Measurements from ENCODE around the gene PCNA. TPM values are rescaled to one million over a fixed set of nuclear protein-coding genes. Genes with fewer than 3 reads are reported as not detected.
A peak's percentile ranks its signal among the peaks of the same experiment; 100 is the strongest.
"Not testable (repeated sequence)": the region's sequence is repeated elsewhere in the genome, so short reads cannot be mapped to it uniquely, and the experiment has no call there.

Gene PCNA
- polyA plus RNA-seq, 3 donors from 2014 or later: 63.3 to 86.5 (median 76.4) TPM

DNA sequence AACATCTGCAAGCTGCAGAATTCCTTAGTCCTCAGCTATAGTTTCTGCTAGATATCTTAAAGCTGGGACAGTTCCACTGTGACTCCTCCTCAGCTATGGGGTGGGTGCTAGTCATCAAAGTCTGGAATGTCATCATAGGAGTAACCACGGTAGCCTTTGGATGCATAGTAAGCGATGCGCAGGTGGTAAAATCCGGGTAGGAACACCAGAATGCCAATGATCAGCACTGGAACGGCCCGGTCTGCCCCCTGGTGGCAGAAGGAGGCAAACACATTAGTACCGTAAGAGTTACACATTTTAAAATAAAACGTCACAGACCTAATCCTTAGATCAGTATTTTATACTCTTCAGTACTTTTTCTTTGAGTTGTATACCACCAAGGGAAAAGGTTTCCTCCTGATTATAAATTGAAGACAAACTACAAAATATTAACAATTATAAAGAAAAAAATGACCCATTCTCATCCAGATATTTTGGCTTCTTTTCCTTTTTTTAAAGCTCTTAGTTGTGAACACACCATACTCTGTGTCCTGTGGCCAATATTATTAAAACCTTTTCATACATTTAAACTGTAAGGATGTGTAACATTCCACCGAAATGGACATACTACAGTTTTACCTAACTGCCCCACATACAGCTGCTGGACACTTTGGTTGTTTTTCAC lies 18.9 kb downstream of the PCNA start:
- Mint-ChIP-seq H3K9me3 (no peaks in the 10 kb centered on the region), H3K4me3 (peak overlapping the region in 1 of 5 donors; percentile 40), H3K36me3 (peaks cover 27 to 55% (median 38%) of the 10 kb centered on the region in 3 donors), H3K4me1 (peaks cover 6 to 18% of the 10 kb centered on the region in 2 donors), H3K27me3 (ENCODE audit: low read depth in 3 of 3) (no peaks in the 10 kb centered on the region), H3K27ac (peak overlapping the region; percentile 1 to 79 (median 58))
- peak; percentile 64 to 71 (median 67) for DNase-seq

DNA sequence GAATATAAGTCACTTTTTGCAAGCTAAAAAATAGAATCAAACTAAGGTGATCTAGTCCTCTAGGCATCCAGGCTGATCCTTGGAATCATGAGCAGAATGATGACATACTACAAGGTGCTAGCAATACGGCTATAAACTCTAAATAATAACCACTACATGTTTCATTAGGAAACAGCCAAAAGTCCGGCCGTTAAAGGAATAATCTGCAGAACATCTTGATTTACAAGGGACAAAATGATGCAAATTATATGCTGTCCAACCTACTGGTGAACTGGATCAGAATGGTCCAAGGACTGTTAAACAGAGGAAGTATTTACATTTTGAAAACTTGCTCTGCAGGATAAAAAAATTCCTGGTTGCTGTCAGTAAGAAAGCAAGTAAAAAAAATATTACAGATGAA lies 19.8 kb downstream of the PCNA start:
- H3K27ac Mint-ChIP-seq; H3K27me3 Mint-ChIP-seq (ENCODE audit: low read depth in 3 of 3); H3K9me3 Mint-ChIP-seq; H3K4me3 Mint-ChIP-seq; DNase-seq: not testable (repeated sequence)
- peaks cover 6 to 18% of the 10 kb centered on the region in 2 donors for H3K4me1 Mint-ChIP-seq
- H3K36me3 Mint-ChIP-seq: peaks cover 27 to 60% (median 43%) of the 10 kb centered on the region in 3 donors

DNA sequence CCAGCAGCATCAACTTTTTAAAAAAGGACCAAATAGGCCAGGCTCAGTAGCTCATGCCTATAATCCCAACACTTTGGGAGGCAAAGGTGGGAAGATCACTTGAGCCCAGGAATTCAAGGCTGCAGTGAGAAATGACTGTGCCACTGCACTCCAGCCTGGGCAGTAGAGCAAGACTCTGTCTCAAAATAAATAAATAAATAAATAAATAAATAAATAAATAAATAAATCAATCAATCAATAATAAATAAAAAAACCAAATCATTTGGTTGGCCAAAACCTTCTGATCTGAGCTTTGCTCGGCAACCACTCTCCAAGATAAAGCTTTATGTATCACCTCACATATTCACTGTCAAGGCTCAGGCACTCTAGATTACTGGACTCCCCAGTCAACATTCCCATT lies 20.7 kb downstream of the PCNA start:
- H3K4me3 Mint-ChIP-seq, DNase-seq: not testable (repeated sequence)
- peak overlapping the region in 2 of 6 donors; percentile 57 to 75 for H3K27ac Mint-ChIP-seq

DNA sequence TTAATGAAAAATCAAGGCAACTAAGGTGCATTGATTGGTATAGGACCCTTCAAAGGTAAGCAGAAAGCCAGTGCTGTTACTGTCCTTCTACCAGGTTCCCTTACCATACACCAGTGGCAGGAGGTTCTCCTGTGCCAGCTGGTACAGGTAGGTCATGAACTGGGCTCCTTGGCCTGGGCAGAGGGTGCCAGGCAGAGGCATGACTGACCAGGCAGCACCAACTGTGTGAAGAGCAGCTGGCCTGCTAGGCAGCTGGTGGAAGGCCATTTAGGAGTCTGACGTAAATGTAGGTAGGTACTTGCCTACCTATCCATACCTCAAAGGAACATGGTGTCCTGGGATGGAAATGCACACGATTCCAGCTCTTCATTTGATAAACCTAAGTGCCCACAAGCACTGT lies 23.3 kb downstream of the PCNA start:
- Mint-ChIP-seq H3K36me3 (peaks cover 17 to 36% (median 34%) of the 10 kb centered on the region in 3 donors), H3K4me3 (no peak overlapping the region), H3K9me3 (no peaks in the 10 kb centered on the region), H3K27me3 (ENCODE audit: low read depth in 3 of 3) (no peaks in the 10 kb centered on the region), H3K4me1 (peaks cover 7 to 11% of the 10 kb centered on the region in 2 donors), H3K27ac (peak overlapping the region in 4 of 6 donors; percentile 26 to 71 (median 53))
- no peak for DNase-seq

More for the DNA sequence above, 20.7 kb downstream of the PCNA start:
- H3K9me3 Mint-ChIP-seq; H3K27me3 Mint-ChIP-seq (ENCODE audit: low read depth in 3 of 3): not testable (repeated sequence)
- H3K36me3 Mint-ChIP-seq: peaks cover 21 to 53% (median 37%) of the 10 kb centered on the region in 3 donors
- H3K4me1 Mint-ChIP-seq: peaks cover 6 to 18% of the 10 kb centered on the region in 2 donors

DNA sequence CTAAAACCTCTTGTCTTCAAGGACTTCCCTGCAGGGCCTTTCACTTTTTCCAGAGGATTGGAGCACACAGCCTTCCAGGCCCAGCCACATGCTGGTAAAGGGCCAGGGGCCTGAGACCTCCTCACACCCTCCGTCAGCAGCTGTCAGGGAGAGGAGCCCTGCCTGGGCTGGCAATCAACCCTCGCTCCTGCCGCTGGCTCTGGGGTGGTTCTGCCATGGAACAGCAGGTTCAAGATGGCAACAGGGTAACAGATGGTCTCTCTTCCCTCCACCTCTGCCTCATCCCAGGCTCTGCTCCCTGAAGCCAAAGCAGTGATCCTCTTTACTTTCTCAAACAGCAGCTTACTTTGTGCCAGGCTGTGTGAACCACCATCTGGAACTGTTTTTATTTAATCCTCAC lies 23.8 kb downstream of the PCNA start:
- peak overlapping the region in 4 of 6 donors; percentile 19 to 63 (median 44) for H3K27ac Mint-ChIP-seq
- no peaks in the 10 kb centered on the region for H3K27me3 Mint-ChIP-seq (ENCODE audit: low read depth in 3 of 3)
- H3K9me3 Mint-ChIP-seq: no peaks in the 10 kb centered on the region
- no peak overlapping the region for H3K4me3 Mint-ChIP-seq
- DNase-seq: no peak
- H3K4me1 Mint-ChIP-seq: peaks cover 5 to 6% of the 10 kb centered on the region in 2 donors
- peaks cover 17 to 36% (median 34%) of the 10 kb centered on the region in 3 donors for H3K36me3 Mint-ChIP-seq

DNA sequence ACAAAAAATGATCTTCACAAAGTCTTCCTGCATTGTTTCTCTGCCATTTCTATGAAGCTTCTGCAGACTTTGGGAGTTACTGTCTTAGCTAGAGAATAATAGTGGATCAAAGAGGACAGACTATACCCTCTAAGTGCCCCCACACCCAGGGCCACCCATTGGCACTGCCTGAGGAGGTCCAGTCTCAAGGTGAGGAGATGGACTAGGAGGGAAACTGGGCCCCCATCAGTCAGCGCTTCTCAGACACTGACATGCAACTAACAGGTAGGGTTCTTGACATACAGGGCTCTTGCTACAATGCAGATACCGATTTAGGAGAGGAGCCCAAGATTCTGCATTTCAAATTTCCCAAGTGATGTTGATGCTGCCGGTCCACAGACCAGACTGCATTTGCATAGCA lies 24.3 kb downstream of the PCNA start:
- Mint-ChIP-seq H3K4me3 (no peak overlapping the region), H3K27me3 (ENCODE audit: low read depth in 3 of 3) (no peaks in the 10 kb centered on the region), H3K36me3 (peaks cover 17 to 33% (median 31%) of the 10 kb centered on the region in 3 donors), H3K27ac (peak overlapping the region in 3 of 6 donors; percentile 1 to 47 (median 34)), H3K4me1 (peaks cover 5% of the 10 kb centered on the region in 2 donors), H3K9me3 (no peaks in the 10 kb centered on the region)
- no peak for DNase-seq

DNA sequence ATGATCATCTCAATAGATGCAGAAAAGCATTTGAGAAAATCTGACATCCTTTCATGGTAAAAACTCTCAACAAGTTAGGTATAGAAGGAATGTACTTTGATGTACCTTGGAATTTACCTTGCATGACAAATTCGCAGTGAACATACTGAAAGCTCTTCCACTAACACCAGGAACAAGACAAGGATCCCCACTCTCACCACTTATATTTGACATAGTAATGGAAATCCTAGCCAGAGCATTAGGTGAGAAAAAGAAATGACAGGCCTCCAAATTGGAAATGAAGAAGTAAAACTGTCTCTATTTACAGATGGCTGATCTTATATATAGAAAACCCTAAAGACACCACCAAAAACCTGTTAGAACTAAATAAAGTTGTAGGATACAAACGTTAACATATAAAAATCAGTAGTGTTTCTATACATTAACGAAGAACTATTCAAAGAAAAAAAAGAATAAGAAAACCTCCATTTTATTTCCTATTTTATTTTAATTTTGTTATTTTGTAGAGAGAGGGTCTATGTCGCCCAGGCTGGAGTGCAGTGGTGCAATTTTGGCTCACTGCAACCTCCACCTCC lies 26.9 kb downstream of the PCNA start:
- H3K27me3 Mint-ChIP-seq (ENCODE audit: low read depth in 3 of 3): no peaks in the 10 kb centered on the region
- no peak for DNase-seq
- H3K27ac Mint-ChIP-seq: peak overlapping the region; percentile 26 to 73 (median 44)
- peaks cover 15 to 20% of the 10 kb centered on the region in 2 donors for H3K4me1 Mint-ChIP-seq
- no peaks in the 10 kb centered on the region for H3K9me3 Mint-ChIP-seq
- H3K36me3 Mint-ChIP-seq: peaks cover 5 to 18% (median 15%) of the 10 kb centered on the region in 3 donors
- no peak overlapping the region for H3K4me3 Mint-ChIP-seq

DNA sequence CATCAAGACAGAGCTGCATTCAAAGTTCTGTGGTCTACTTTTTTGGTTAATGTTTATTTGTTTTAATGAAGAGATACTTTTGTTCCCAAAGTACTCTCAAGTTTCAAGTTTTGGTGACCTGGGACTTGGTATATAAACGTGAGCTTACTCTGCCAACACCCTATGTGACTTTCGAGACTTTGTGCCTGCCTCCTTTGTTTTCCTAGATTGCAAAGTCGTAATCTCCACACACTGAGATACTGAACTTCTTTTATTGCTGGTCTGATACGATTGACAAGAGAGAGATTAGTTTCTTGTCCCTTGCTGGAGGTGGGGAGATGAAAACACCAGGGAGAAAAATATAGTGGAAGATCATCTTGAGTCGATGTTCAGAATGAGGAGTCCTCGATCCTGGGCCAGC lies 27.9 kb downstream of the PCNA start:
- Mint-ChIP-seq H3K9me3 (no peaks in the 10 kb centered on the region), H3K36me3 (peaks cover 5 to 15% (median 12%) of the 10 kb centered on the region in 3 donors), H3K27me3 (ENCODE audit: low read depth in 3 of 3) (no peaks in the 10 kb centered on the region), H3K4me3 (no peak overlapping the region), H3K4me1 (peaks cover 15 to 20% of the 10 kb centered on the region in 2 donors), H3K27ac (peak overlapping the region; percentile 17 to 84 (median 51))
- no peak for DNase-seq

DNA sequence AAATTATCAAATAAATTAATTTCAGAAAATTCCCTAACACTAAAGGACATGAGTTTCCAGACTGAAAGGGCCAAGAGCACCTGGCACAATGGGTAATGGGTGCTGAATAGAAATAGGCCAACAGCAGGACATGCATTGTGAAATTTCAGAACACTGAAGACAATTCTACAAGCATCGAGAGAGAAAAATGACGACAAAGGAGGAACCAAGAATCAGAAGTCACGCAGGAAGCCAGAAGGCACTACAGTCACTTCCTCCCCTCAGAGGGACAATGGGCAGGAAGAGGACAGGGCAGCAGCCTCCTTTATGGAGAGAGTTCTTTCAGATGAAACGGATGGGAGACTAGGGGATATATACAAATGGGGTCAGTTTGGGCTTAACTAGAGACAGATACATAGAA lies 29.6 kb downstream of the PCNA start:
- Mint-ChIP-seq H3K4me3 (peak overlapping the region; percentile 3 to 60 (median 39)), H3K9me3 (no peaks in the 10 kb centered on the region), H3K36me3 (peaks cover 5 to 8% (median 6%) of the 10 kb centered on the region in 3 donors), H3K27ac (peak overlapping the region; percentile 78 to 93 (median 89)), H3K27me3 (ENCODE audit: low read depth in 3 of 3) (no peaks in the 10 kb centered on the region), H3K4me1 (peaks cover 15 to 20% of the 10 kb centered on the region in 2 donors)
- DNase-seq: peak; percentile 23 to 39 (median 26)

DNA sequence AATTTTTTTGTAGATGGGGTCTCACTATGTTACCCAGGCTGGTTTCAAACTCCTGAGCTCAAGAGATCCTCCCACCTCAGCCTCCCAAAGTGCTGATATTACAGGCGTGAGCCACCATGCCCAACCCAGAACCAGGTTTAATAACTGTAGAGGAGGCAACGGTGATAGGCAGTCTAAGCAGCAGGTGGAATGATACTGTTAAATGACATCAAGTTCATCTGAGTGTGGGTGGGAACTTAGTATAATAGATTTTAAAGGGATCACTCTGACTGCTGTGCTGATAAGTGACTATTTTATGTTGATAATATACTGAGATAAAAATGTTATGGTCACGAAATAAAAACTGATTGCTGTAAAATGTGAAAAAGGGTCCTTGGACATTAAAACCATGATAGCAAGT lies 31.1 kb downstream of the PCNA start:
- Mint-ChIP-seq H3K36me3 (peaks cover 5 to 7% (median 6%) of the 10 kb centered on the region in 3 donors), H3K9me3 (no peaks in the 10 kb centered on the region), H3K4me3 (peak overlapping the region in 1 of 5 donors; percentile 6), H3K4me1 (peaks cover 15 to 20% of the 10 kb centered on the region in 2 donors), H3K27me3 (ENCODE audit: low read depth in 3 of 3) (no peaks in the 10 kb centered on the region), H3K27ac (peak overlapping the region; percentile 53 to 90 (median 78))
- no peak for DNase-seq

DNA sequence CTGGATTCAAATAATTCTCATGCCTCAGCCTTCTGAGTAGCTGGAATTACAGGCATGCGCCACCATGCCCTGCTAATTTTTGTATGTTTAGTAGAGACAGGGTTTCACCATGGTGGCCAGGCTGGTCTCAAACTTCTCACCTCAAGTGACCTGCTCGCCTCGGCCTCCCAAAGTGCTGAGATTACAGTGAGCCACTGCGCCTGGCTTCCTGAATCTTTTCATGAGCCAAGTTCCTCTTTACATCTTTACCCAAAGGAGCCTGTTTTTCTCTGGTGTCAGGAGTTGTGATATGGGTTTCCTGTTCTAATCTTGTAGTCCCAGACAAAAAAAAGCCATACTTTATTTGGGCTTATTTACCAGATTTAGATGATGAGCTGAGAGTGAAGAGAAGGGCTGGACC lies 34.4 kb downstream of the PCNA start:
- Mint-ChIP-seq H3K9me3 (no peaks in the 10 kb centered on the region), H3K27ac (peak overlapping the region in 1 of 6 donors; percentile 14), H3K4me1 (peaks cover 16 to 18% of the 10 kb centered on the region in 2 donors), H3K27me3 (ENCODE audit: low read depth in 3 of 3) (peaks cover 0 to 1% (median 0%) of the 10 kb centered on the region in 3 donors), H3K36me3 (no peaks in the 10 kb centered on the region), H3K4me3 (no peak overlapping the region)
- DNase-seq: no peak

DNA sequence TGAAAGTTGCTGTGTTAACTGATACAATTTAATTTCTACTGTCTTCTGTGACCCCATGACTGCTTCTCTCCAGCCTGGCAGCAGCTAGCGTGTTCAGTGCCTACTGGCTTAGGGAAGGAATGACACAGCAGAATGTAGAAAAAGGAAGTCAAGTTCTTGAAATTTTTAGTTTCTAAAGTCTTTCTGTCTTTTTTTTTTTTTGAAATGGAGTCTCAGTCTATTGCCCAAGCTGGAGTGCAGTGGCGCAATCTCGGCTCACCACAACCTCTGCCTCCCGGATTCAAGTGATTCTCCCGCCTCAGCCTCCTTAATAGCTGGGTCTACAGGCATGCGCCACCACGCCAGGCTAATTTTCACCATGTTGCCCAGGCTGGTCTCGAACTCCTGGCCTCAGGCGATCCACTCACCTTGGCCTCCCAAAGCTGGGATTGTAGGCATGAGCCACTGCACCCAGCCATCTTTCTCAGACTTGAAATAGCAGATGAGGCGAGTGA lies 39.3 kb downstream of the PCNA start:
- Mint-ChIP-seq H3K4me3 (peak overlapping the region in 4 of 5 donors; percentile 24 to 52 (median 29)), H3K4me1 (peaks cover 35 to 38% of the 10 kb centered on the region in 2 donors), H3K36me3 (no peaks in the 10 kb centered on the region), H3K27me3 (ENCODE audit: low read depth in 3 of 3) (peaks cover 0 to 1% (median 0%) of the 10 kb centered on the region in 3 donors), H3K27ac (peak overlapping the region; percentile 73 to 98 (median 94)), H3K9me3 (no peaks in the 10 kb centered on the region)
- DNase-seq: no peak

DNA sequence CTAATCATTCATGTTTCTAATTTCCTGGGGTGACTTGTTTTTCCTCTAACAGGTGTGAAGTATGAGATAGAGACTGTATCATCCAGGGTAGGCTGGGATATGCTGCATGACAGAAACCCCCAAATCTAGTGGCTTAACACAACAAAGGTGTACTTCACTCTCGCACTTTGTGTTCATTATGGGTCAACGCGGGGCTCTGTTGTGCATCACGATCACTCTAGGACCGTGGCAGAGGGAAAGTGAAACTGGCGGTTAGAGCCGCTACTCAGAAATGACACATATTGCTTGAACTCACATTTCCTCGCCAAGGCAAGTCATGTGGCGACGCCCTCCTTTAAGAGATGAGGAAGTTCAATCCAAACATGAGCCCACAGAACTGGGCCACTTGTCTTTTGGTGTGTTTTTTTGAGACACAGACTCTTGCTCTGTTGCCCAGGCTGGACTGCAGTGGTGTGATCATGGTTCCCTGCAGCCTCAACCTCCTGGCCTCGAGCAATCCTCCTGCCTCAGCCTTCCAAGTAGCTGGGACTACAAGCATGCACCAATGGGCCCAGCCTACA lies 41.3 kb downstream of the PCNA start:
- Mint-ChIP-seq H3K27ac (peak overlapping the region; percentile 92 to 98 (median 96)), H3K4me3 (peak overlapping the region; percentile 65 to 87 (median 80)), H3K9me3 (no peaks in the 10 kb centered on the region), H3K36me3 (no peaks in the 10 kb centered on the region), H3K27me3 (ENCODE audit: low read depth in 3 of 3) (peaks cover 0 to 1% (median 0%) of the 10 kb centered on the region in 3 donors), H3K4me1 (peaks cover 38 to 46% of the 10 kb centered on the region in 2 donors)
- peak; percentile 82 to 86 (median 86) for DNase-seq

All from immature natural killer cell (primary cell).